ENCODE results near the gene KLHDC8B.

The KLHDC8B gene

DNA sequence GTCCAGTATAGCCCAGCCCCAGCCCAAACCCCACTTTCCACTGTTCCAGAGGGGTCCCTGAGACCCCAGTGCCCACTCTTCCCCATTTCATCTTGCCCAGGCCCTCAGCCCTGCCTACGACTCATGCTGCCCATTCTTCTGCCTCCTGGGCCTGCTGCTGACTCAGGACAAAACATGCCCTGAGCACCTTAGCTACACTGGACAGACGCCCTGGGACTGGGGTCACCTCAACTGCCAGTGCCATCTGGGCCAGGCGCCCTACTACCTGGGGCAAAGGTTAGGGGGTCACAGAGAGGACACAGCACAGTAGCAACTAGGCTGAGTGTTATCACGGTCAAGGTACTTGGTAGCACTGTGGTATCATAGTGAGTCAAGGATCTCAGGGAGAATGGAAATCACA, 35.9 kb upstream of the KLHDC8B start:
- TF ChIP-seq POLR2AphosphoS5 (IDR thresholded peaks at IDR 0.05; ENCODE audit: low read depth): no peak
- TF ChIP-seq, protein P1, sequence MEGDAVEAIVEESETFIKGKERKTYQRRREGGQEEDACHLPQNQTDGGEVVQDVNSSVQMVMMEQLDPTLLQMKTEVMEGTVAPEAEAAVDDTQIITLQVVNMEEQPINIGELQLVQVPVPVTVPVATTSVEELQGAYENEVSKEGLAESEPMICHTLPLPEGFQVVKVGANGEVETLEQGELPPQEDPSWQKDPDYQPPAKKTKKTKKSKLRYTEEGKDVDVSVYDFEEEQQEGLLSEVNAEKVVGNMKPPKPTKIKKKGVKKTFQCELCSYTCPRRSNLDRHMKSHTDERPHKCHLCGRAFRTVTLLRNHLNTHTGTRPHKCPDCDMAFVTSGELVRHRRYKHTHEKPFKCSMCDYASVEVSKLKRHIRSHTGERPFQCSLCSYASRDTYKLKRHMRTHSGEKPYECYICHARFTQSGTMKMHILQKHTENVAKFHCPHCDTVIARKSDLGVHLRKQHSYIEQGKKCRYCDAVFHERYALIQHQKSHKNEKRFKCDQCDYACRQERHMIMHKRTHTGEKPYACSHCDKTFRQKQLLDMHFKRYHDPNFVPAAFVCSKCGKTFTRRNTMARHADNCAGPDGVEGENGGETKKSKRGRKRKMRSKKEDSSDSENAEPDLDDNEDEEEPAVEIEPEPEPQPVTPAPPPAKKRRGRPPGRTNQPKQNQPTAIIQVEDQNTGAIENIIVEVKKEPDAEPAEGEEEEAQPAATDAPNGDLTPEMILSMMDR (IDR thresholded peaks at IDR 0.05; ENCODE audit: insufficient read depth, low read length): no peak
- TF ChIP-seq, protein P2, sequence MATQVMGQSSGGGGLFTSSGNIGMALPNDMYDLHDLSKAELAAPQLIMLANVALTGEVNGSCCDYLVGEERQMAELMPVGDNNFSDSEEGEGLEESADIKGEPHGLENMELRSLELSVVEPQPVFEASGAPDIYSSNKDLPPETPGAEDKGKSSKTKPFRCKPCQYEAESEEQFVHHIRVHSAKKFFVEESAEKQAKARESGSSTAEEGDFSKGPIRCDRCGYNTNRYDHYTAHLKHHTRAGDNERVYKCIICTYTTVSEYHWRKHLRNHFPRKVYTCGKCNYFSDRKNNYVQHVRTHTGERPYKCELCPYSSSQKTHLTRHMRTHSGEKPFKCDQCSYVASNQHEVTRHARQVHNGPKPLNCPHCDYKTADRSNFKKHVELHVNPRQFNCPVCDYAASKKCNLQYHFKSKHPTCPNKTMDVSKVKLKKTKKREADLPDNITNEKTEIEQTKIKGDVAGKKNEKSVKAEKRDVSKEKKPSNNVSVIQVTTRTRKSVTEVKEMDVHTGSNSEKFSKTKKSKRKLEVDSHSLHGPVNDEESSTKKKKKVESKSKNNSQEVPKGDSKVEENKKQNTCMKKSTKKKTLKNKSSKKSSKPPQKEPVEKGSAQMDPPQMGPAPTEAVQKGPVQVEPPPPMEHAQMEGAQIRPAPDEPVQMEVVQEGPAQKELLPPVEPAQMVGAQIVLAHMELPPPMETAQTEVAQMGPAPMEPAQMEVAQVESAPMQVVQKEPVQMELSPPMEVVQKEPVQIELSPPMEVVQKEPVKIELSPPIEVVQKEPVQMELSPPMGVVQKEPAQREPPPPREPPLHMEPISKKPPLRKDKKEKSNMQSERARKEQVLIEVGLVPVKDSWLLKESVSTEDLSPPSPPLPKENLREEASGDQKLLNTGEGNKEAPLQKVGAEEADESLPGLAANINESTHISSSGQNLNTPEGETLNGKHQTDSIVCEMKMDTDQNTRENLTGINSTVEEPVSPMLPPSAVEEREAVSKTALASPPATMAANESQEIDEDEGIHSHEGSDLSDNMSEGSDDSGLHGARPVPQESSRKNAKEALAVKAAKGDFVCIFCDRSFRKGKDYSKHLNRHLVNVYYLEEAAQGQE (IDR thresholded peaks at IDR 0.05; ENCODE audit: insufficient replicate concordance, low read depth): no peak
- no peak for TF ChIP-seq SPI1 (IDR thresholded peaks at IDR 0.05; ENCODE audit: borderline replicate concordance, low read depth)
- TF ChIP-seq GABPA (IDR thresholded peaks at IDR 0.05; ENCODE audit: low read depth): no peak
- DNase-seq (ENCODE audit: low read depth in 1 of 2, low spot score in 1 of 2): no peak
- no peak overlapping the region for H3K4me3 ChIP-seq (replicated peaks; ENCODE audit: insufficient read depth, low read length)
- H3K27ac ChIP-seq (replicated peaks): no peak overlapping the region
- H3K27me3 ChIP-seq (ENCODE audit: insufficient read depth, poor library complexity, severe bottlenecking): no peaks in the 10 kb centered on the region

DNA sequence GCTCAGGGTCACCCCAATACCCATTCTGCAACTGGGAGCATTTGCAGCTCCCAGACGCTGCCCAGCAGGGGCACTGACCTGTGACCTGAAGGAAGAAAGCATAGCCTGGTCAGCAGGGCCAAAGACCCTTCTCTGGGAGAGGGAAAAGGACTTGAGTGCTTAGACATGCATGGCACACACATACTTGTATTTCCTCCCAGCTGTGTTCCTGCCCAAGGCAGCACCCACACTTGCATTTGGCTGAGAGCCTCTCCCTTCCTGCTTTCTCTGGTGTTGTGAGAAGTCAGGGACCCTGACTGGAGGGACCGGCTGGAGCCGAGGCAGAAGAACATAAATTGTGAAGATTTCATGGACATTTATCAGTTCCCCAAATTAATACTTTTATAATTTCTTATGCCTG, 31.3 kb upstream of the KLHDC8B start:
- Histone ChIP-seq H3K4me3 (replicated peaks; ENCODE audit: insufficient read depth, low read length) (no peak overlapping the region), H3K27me3 (ENCODE audit: insufficient read depth, poor library complexity, severe bottlenecking) (no peaks in the 10 kb centered on the region), H3K27ac (replicated peaks) (no peak overlapping the region)
- TF ChIP-seq SPI1 (IDR thresholded peaks at IDR 0.05; ENCODE audit: borderline replicate concordance, low read depth) (no peak), POLR2AphosphoS5 (IDR thresholded peaks at IDR 0.05; ENCODE audit: low read depth) (no peak), GABPA (IDR thresholded peaks at IDR 0.05; ENCODE audit: low read depth) (no peak)
- TF ChIP-seq, protein P2 (IDR thresholded peaks at IDR 0.05; ENCODE audit: insufficient replicate concordance, low read depth): no peak
- TF ChIP-seq, protein P1 (IDR thresholded peaks at IDR 0.05; ENCODE audit: insufficient read depth, low read length): no peak
- DNase-seq (ENCODE audit: low read depth in 1 of 2, low spot score in 1 of 2): no peak

DNA sequence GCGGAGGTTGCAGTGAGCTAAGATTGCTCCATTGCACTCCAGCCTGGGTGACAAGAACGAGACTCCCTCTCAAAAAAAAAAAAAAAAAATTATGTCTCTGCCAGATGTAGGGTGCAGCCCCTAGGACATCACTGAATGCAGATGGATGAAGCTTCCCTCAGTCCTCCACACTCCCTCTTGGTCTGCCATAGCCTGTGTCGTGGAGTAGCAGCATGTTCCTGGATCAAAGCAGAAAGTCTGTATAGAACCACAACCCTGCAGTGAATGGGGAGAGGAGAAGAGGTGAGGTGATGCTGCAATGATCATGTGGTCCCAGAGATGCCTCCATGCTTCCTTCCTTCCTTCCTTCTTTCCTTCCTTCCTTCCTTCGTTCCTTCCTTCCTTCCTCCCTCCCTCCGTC, 23.2 kb upstream of the KLHDC8B start:
- TF ChIP-seq, protein P1 (IDR thresholded peaks at IDR 0.05; ENCODE audit: insufficient read depth, low read length): no peak
- TF ChIP-seq, protein P2 (IDR thresholded peaks at IDR 0.05; ENCODE audit: insufficient replicate concordance, low read depth): no peak
- no peak for TF ChIP-seq POLR2AphosphoS5 (IDR thresholded peaks at IDR 0.05; ENCODE audit: low read depth)
- TF ChIP-seq SPI1 (IDR thresholded peaks at IDR 0.05; ENCODE audit: borderline replicate concordance, low read depth): no peak
- TF ChIP-seq GABPA (IDR thresholded peaks at IDR 0.05; ENCODE audit: low read depth): no peak
- no peak overlapping the region for H3K4me3 ChIP-seq (replicated peaks; ENCODE audit: insufficient read depth, low read length)
- no peak for DNase-seq (ENCODE audit: low read depth in 1 of 2, low spot score in 1 of 2)
- H3K27ac ChIP-seq (replicated peaks): no peak overlapping the region
- no peaks in the 10 kb centered on the region for H3K27me3 ChIP-seq (ENCODE audit: insufficient read depth, poor library complexity, severe bottlenecking)
